Measurements from ENCODE around the gene VOPP1.

- TF ChIP-seq ZNF224 (CRISPR knock-in tag; IDR thresholded peaks at IDR 0.05) (no peak), MAZ (IDR thresholded peaks at IDR 0.05; ENCODE audit: borderline replicate concordance, low read depth, low read length) (no peak), MAZ (CRISPR knock-in tag; IDR thresholded peaks at IDR 0.05; ENCODE audit: low read depth) (no peak), SP4 (CRISPR knock-in tag; IDR thresholded peaks at IDR 0.05) (no peak), ZNF766 (CRISPR knock-in tag; IDR thresholded peaks at IDR 0.05; ENCODE audit: borderline replicate concordance) (no peak), ZBTB8A (CRISPR knock-in tag; IDR thresholded peaks at IDR 0.05; ENCODE audit: borderline replicate concordance, low read depth) (no peak)
These were observed 134.1 kb downstream of the VOPP1 start for GRCh38 chr7:55438085-55438756.

All from HepG2 (cell line).